ENCODE results near the gene SUPV3L1.

DNA sequence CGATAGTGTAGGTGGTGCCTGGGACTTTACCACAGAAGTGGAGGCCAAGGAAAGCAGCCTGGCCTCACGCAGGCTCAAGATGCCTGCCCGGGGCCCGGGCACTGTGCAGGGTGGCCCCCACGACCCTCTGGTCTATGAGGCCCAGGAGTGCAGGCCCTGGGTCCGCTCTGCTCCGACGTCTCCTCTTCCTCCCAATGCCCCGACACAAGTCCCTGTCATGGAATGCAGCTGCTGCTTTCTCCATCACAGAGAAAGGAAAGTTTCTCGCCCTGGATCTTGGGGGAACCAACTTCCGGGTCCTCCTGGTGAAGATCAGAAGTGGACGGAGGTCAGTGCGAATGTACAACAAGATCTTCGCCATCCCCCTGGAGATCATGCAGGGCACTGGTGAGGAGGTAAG is 70.0 kb downstream of the SUPV3L1 start:
- TF ChIP-seq, protein P1, sequence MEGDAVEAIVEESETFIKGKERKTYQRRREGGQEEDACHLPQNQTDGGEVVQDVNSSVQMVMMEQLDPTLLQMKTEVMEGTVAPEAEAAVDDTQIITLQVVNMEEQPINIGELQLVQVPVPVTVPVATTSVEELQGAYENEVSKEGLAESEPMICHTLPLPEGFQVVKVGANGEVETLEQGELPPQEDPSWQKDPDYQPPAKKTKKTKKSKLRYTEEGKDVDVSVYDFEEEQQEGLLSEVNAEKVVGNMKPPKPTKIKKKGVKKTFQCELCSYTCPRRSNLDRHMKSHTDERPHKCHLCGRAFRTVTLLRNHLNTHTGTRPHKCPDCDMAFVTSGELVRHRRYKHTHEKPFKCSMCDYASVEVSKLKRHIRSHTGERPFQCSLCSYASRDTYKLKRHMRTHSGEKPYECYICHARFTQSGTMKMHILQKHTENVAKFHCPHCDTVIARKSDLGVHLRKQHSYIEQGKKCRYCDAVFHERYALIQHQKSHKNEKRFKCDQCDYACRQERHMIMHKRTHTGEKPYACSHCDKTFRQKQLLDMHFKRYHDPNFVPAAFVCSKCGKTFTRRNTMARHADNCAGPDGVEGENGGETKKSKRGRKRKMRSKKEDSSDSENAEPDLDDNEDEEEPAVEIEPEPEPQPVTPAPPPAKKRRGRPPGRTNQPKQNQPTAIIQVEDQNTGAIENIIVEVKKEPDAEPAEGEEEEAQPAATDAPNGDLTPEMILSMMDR (IDR thresholded peaks at IDR 0.05) = no peak
- no peak for TF ChIP-seq POLR2A (IDR thresholded peaks at IDR 0.05)
- no peak for TF ChIP-seq EP300 (IDR thresholded peaks at IDR 0.05)

Data from ovary (tissue), 3 donors.